T-helper 9 cell (primary cell): ENCODE results near the gene MRI1.
"Not testable (repeated sequence)": the region's sequence is repeated elsewhere in the genome, so short reads cannot be mapped to it uniquely, and the experiment has no call there.

Experiments used
- DNase-seq: peaks from one replicate; pipeline ENCODE4 v3.0.0-alpha.2; 2020
- total RNA-seq, 2 donors: gene quantifications; one replicate each; lab custom pipeline; 2026; lab: John Stamatoyannopoulos, UW

Gene MRI1
- 28.2 to 83.5 reads per million in 2 donors for total RNA-seq

DNA sequence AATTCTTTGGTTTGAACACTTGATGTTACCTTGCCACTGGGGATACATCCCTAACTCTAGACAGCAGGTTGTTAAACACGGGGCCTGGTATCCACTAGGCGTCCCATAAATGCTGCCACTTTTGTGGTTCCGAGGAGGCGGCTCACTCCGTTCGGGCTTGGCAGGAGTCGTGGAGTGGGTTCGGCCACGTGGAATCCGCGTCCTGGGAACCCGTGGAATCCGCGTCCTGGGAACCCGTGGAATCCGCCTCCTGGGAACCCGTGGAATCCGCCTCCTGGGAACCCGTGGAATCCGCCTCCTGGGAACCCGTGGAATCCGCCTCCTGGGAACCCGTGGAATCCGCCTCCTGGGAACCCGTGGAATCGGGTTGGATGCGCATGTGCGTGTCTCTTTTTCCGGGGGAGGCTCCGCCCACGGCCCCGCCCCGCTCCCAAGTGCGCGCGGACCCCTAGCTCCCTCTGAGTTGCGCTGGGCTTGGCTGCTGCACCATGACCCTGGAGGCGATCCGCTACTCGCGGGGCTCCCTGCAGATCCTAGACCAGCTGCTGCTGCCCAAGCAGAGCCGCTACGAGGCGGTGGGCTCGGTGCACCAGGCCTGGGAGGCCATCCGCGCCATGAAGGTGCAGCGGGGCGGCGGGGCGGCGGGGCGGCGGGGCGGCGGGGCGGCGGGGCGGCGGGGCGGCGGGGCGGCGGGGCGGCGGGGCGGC, at the start of gene MRI1:
Gene MRI1, plus strand, starts transcription at position 422 of the 707 bp plus-strand sequence. Its CDS starts 67 bp downstream, at position 489.
- peak; percentile 56 for DNase-seq

DNA sequence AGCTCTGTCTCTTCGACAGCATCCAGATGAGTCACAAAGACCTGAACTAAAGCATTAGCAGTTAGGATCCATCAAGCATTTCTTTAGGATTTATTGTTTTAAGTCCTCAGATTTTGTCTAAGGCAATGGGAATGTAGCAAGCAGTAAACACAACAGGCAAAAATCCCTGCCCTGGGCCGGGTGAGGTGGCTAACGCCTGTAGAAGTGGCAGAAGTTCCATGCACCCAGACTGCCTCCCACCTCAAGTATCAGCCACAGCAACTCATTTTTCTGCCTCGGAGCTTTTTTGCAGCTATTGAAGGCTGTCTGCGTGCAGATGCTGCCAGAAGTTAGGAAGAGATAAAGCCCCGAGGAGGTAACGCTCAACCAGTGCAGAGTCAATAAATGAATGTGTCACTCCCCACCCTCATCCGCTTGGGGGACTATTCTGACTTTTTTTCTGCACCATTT, 47.1 kb upstream of the MRI1 start:
- no peak for DNase-seq

DNA sequence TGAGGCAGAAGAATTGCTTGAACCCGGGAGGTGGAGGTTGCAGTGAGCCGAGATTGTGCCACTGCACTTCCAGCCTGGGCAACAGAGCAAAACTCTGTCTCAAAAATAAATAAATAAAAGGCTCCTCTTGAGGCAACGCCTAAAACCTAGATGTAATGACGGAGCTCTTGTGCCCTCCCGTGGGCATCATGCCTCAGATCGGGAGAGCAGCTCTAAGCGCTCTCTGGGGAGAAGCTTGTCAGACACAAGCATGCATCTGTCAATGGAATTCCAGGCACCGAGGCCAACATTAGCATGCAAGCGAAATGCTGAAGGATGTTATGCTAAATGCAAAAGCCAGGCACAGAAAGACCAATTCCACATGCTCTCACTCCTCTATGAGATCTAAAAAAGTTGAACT, 45.6 kb upstream of the MRI1 start:
- no peak for DNase-seq

DNA sequence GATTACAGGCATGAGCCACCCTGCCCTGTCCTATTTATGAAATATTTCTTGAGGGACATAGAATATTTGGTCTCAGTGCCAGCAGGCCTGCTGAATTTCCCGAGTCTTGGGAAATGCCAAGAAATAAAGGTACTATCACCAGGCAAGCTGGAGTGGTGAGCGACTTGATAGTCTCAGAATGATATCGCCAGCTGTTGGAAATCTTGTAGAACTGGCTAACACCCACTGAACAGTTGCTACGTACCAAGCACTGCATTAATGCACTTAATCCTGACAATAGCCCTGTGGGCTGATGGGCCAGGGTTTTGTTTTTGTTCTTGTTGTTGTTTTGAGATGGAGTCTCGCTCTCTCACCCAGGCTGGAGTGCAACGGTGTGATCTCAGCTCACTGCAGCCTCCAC, 42.2 kb upstream of the MRI1 start:
- no peak for DNase-seq

DNA sequence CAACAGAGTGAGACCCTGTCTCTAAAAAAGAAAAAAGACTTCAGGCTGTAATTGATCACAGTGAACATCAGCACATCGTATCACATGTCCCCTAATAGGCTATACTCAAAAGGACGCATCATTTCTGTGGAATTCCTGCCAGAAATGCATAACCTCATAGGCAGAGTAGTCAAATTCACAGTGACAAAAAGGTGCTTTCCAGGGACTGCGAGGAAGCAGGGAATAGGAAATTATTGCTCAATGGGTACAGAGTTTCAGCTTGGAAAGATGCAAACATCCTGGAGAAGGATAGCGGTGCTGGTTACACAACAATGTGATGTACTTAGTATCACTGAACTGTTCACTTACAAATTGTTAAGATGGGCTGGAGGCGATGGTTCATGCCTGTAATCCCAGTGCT, 41.1 kb upstream of the MRI1 start:
- no peak for DNase-seq

DNA sequence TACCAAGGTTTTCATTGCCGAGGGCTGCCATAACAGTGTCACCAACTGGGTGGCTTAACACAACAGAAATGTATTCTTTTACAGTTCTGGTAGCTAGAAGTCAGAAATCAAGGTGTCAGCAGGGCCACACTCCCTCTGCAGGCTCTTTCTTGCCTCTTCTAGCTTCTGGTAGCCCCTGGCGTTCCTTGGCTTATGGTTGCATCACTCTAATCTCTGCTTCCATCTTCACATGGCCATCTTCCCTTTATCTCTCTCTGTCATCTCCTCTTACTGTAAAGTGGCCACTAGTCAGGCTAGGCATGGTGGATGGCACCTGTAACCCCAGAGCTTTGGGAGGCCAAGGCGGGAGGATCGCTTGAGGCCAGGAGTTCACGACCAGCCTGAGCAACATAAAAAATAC, 38.0 kb upstream of the MRI1 start:
- DNase-seq, result no peak

DNA sequence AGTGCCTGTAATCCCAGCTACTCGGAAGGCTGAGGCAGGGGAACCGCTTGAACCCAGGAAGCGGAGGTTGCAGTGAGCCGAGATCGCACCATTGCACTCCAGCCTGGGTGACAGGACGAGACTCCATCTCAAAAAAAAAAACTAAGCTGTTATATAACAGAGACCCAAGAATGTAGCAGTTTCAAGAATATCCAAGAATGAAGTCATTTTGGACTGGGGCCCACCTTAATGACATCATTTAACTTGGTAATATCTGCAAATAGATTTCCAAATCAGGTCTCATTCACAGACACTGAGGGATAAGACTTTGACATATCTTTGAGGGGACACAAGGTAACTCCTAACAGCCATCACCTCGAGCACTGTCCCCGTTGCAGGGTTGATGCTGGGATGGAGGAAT, 36.5 kb upstream of the MRI1 start:
- DNase-seq, result no peak

DNA sequence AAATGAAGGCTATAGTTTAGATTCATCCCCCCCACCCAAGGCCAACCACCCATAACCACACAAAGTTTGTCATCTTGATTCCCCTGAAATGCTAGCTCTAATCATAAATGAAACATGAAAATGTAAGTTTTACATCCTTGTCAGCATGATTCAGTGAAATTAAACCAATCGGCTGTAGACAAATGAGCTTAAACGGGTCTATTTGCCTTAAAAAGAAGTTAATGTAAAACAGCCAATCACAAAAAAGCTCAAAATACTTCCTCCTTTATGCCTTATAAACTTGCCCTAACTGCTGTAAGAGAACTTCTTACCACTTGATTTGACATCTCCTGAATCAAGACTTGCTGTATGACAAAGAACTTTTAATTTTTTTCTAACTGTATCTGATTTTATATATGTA, 34.5 kb upstream of the MRI1 start:
- DNase-seq, result no peak

DNA sequence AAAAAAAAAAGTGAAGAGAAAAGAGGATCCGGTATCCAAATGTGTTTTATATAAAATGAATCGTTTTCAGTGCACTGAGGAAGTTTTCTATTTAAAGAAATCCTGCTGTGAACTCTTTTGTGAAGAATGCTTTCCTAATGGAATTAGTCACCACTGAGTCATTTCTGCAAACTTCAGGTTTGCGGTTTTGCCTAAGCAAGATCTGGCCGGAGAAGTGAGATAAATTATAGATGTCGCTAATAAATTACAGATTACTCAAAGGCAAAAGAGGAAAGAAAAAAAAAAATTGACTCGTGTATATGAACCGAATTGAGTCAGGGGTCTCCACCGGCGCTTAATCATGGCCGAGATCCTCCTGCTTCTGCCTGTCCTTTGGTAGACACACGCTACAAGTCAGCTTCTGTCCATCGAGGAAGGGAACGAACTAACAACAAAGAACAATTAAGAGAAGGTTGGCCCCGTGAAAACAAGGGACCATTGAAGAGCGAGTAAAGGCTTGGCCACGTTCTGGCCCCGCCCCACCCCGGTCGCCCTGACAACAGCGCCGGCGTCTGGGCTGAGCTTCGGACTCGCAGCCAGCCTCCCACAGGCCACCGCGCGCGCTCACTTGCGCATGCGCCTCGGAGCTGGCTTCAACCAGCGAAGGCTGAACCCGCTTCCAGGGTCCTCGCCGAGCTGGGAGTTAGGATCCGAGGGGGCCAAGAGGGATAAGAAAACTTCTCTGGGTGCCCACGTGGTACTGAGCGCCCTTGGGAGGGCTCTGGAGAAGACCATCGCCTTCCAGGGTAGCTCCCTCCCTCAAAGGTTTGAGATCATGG, 33.0 kb upstream of the MRI1 start:
- DNase-seq, result peak; percentile 93

DNA sequence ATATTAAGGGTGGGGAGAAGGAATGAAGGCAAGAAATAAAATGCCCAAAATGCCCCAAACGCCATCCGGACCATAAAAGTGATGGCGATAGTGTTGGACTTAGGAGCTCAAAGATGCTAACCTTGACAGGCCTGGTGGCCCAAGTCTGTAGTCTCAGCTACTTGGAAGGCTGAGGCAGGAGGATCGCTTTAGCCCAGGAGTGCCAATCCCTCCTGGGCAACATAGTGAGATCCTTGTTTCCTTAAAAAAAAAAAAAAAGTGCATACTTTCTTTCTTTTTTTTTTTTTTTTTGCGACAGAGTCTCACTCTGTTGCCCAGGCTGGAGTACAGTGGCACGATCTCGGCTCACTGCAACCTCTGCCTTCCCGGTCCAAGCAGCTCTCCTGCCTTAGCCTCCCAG, 32.0 kb upstream of the MRI1 start:
- DNase-seq, result no peak

DNA sequence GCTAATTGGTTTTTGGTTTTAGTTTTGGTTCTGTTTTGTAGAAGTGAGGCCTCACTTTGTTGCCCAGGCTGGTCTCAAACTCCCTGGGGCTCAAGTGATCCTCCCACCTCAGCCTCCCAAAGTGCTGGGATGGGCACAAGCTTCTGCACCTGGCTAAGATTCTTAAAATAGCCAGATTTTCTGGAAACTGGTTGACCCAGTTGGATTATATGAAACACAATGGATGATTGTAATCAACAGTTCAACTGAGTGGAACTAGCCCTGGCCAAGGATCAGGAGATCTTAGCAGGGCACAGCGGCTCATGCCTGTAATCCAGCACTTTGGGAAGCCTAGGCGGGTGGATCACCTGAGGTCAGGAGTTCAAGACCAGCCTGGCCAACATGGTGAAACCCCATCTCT, 29.6 kb upstream of the MRI1 start:
- DNase-seq, result no peak

DNA sequence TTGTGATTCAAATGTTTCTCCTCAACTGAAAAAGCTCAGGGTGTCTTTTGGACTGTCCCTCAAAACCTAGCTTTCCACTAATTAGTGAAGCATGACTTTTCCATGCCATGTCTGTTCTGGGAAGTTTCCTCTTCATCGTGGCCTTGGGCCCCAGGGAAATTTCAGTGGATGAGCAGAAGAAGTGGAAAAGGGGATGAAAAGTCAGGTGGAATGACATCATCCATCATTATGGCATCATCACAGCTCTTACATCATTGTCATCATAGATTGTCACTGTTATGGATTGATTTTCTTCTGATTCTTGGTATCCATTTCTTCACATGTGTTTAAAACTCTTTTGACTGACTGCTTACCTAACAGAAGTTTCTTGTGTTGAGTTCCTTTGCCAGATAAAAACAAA, 26.2 kb upstream of the MRI1 start:
- no peak for DNase-seq

DNA sequence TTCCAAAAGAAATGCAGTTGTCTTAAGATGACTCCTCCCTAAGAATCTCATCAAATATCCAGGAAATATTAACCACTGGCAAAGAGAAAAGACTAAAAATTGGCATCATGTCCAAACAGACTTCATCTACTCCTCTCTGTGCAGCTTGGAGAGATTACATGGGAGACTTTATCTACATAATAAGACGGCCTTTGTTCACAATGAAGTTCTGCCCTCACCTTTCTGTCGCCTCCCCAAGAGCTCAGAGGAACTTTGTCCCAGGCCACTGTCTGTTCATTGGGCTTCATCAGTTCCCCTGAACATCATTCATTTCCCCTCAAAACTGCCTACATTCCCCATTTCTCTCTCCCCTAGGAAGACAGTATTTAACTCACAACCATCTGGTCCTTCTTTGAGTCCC, 22.4 kb upstream of the MRI1 start:
- DNase-seq, result no peak

DNA sequence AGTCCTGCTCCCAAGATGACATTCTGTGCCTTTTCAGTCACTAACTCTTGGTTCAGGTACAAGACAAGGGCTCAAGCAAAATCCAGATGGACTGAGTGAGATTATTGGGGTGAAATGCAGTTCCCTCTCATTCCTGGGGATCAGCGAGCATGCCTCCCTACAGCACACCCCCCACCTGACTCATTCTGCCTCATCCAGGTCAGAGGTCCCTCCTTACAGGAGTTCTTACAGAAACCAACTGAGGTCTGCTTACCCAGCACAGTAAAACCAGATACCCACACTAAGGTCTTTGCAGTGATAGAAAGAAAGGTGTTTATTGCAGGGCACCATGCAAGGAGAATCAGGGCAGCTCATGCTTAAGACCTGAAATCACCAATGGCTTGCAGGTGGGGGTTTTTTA, 21.6 kb upstream of the MRI1 start:
- no peak for DNase-seq

DNA sequence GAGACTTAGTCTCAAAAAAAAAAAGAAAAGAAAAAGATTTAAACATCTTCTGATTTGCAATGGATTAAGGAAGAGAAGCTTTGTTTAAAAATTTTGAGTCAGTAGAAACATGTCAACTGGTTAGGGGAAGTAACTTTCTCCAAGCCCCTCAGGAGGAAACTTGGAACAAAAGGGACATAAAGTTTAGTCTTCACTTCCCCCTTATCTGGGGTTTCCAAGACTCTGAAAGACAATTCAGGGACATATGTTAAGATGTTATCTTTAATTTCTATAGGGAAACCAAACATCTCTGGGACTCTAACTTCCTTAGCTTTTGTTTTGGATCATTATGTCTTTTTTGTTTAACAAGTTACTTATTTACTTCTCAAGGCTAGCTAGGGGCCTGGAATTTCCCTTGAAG, 20.1 kb upstream of the MRI1 start:
- DNase-seq, result no peak

DNA sequence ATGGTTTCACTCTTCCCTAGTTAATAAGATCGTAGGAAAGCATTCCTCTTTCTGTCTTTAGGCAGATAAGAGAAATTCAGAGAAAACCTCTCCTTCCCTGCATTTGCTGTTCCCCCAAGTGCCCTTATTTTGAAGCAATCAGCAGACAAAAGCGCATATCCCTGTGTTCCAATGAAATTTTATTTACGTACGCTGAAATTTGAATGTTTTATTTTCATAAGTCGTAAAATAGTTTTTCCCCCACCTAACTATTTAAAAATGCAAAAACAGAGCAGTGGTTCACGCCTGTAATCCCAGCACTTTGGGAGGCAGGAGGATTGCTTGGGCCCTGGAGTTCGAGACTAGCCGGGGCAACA, 17.2 kb upstream of the MRI1 start:
- DNase-seq, result no peak

DNA sequence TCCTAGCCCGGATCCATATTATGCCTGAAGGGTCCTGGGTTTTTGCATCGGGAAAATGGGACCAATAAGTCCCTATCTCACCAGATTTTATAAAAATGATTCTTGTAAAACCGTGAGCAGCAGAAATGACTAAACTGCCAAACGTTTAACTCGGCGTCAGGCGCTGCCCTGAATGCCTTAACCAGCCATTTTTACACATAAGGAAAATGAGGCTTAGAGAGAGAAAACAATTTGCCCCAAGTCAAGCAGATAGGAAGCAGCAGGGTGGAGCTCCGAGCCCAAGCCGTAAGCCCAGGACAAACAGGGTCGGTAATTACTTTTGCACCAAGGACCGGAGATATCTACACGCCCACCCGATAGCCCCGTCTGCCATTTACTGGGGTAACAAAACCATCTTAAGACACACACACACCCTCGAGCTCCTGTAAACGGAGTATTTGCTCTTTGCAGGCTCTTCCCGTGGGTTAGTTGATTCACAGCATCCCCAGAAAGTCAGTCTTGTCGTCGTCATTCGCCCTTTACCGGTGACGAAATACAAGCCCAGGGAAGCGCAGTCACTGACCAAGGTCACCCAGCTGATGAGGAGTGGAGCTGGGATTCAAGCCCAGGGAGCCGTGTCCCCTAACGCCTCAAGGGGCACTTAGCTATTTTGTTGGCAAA, 16.0 kb upstream of the MRI1 start:
- DNase-seq, result no peak

DNA sequence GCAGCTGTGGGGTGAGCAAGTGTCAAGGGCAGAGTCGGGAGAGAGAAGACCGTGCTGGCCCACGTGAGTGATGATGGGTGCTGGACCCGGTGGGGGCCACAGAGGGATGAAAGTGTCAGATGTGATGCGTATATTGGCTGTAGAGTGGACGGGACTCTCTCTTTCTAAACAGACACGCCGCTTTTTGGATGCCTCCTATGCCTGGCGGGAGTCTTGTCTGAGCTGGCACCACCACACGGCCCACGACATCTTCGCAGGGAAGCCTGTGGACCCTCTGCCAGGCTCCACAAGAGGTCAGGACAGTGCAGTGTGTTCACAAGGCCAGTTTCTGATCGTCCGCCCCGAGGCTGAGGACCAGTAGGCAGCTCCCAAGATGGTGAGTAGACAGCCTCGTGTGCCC, 12.9 kb upstream of the MRI1 start:
- DNase-seq, result no peak

DNA sequence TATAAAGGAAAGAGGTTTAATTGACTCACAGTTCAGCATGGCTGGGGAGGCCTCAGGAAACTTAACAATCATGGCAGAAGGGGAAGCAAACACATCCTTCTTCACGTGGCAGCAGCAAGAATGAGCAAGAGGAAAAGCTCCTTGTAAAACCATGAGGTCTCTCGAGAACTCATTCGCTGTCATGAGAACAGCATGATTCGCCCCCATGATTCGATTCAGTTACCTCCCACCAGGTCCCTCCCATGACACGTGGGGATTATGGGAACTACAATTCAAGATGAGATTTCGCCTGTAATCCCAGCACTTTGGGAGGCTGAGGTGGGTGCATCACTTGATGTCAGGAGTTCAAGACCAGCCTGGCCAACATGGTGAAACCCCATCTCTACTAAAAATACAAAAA, 10.7 kb upstream of the MRI1 start:
- not testable (repeated sequence) for DNase-seq

DNA sequence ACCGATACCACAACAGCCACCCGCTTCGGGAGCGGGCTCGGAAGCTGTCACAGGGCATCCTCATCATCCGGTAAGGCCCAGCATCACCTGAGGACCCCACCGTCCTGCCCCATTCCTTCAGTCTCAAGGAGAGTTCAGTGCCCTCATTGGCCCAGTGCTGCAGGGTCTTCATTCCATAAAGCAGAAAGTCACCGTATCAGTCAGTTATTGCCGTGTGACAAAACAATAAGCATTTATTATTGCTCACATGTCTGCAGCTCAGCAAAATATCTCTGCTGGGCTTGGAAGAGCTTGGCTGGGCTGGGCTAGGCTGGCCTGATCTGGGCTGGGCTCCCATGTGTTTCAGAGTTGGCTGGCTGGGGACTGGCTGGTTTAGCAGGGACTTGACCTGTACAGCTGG, 8.1 kb upstream of the MRI1 start:
- no peak for DNase-seq

DNA sequence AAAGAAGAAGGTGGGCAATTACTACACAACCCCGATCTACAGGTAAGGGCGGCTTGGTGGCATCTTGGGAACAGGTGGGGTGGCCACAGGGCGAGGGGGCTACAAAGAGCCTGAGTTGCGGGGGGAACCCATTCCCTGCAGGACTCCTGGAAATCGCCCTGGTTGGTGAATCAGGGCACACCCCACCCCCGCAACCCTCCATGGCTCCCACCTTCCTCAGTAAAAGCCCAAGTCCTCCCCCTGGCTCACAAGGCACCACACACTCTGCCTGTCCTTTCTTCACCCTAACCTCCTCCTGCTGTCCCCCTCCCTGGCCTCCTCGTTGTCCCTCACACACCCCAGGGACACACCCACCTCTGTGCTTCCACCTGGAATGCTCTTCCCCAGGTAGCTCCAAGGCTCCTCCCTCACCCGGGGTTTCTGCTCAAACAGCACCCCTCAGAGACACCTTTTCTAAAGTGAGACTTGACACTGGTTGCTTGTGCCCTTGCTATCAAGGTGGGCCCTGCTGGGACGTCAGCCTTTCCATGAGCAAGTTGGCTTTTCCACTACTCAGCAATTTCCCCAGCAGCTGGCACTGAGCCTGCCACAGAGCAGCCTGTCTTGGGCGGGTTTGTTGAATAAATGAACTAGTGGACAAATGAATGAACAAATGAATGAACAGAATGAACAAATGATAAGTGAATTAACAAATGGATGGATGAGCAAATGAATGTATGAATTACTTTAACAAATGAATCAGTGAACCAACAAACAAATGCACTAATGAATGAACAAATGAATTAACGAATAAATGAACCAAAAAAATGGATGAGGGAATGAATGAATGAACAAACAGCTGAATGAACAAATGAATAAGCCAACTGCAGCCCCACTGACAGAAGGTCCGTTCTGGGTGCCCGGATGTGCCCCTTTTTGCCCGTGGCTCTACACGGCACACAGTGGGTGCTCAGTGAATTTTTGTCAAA, 6.2 kb upstream of the MRI1 start:
- no peak for DNase-seq

DNA sequence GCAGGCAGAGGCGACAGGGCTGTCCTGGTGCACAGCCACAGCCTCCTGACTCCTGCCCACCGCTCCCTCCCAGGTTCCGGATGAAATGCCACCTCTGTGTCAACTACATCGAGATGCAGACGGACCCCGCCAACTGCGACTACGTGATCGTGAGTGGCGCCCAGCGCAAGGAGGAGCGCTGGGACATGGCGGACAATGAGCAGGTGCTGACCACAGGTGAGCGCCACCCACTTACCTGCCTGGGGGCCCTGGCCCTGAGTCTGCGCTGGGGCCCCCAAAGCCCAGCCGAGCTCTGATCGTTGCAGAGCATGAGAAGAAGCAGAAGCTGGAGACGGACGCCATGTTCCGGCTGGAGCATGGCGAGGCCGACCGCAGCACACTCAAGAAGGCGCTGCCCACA, 5.5 kb upstream of the MRI1 start:
- no peak for DNase-seq

DNA sequence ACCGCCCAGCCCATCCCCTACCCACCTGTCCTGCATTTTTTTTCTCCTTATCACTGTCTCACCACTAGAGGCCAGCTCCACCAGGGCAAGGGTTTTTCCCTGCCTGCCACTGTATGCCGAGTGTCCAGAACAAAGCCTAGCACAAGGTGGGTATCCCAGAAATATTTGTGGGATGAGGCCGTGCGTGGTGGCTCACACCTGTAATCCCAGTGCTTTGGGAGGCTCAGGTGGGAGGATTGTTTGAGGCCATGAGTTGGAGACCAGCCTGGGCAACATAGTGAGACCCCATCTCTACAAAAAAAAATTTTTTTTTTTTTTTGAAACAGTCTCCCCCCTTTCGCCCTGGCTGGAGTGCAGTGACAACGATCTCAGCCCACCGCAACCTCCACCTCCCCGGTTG, 2.9 kb upstream of the MRI1 start:
- no peak for DNase-seq
